HepG2 (cell line): ENCODE measurements around the gene GABBR2. TPM values are rescaled to one million over a fixed set of nuclear protein-coding genes. Genes with fewer than 3 reads are reported as not detected.

Experiments
- ATAC-seq: fragments of 200-7000 bp; cut with Tn5 transposase; 3 replicates; pipeline ENCODE4 v1.9.1; 2020; ENCODE audit warnings: mild to moderate bottlenecking, moderate library complexity
- BruUV-seq: library from RNA; stranded (reverse); fragments of 400-500 nt; replicated peaks from 2 replicates; lab custom pipeline; 2021; lab: Mats Ljungman, UMichigan
- CTCF ChIA-PET: fragments of 300-600 bp; formaldehyde crosslinking; extraction: SDS; loops from one replicate; lab custom pipeline; 2021; ENCODE audit warnings: low total read pairs, inconsistent platforms, low intra/inter-chr PET ratio; lab: Yijun Ruan, JAX
- POLR2A ChIA-PET: fragments of 350-600 bp; sonication (Branson Sonifier 250); formaldehyde crosslinking; loops from one replicate; lab custom pipeline; 2020; ENCODE audit warnings: antibody characterized with exemption, inconsistent platforms; lab: Yijun Ruan, JAX
- DNase-seq: peaks from one replicate; pipeline ENCODE4 v3.0.0-alpha.2; 2015; ENCODE audit warnings: low spot score
- FAIRE-seq: peaks from 3 replicates; lab custom pipeline; 2011; peaks lifted over from hg19 to GRCh38; lab: Jason Lieb, UNC
- H2AFZ ChIP-seq: one replicate; pipeline ENCODE4 v1.6.1; 2011; ENCODE audit warnings: low read length, inconsistent platforms
- H3K27ac ChIP-seq: fragments of 300-600 bp; 3 replicates; pipeline ENCODE4 v1.8.0; 2011; ENCODE audit warnings: mixed run types, mild to moderate bottlenecking, mixed read lengths, low read length, inconsistent platforms; ENCODE audit not compliant: insufficient read depth; ENCODE audit errors: extremely low read length
- H3K27me3 ChIP-seq, 2 experiments: fragments of 200-600 bp in 1 of 2; 2 replicates in 1 of 2; 3 replicates in 1 of 2; pipeline versions ENCODE4 v1.6.0 to v1.8.0; 2011; ENCODE audit warnings: low read length in 2 of 2, mild to moderate bottlenecking in 2 of 2, moderate library complexity in 2 of 2, inconsistent platforms in 1 of 2; ENCODE audit not compliant: insufficient read depth in 2 of 2, control insufficient read depth in 1 of 2
- H3K36me3 ChIP-seq, 2 experiments: fragments of 200-600 bp in 1 of 2; replicated peaks in 1 of 2; 2 replicates in 1 of 2; 3 replicates in 1 of 2; pipeline versions ENCODE4 v1.5.1 to v1.8.0; 2011; ENCODE audit warnings: low read length in 2 of 2, inconsistent platforms in 1 of 2; ENCODE audit not compliant: insufficient read depth in 2 of 2, control insufficient read depth in 1 of 2
- H3K4me1 ChIP-seq: 2 replicates; pipeline ENCODE4 v1.5.1; 2012; ENCODE audit warnings: low read length, inconsistent platforms; ENCODE audit not compliant: insufficient read depth
- H3K4me2 ChIP-seq: 2 replicates; pipeline ENCODE4 v1.6.0; 2011; ENCODE audit warnings: low read depth, low read length, inconsistent platforms
- H3K4me3 ChIP-seq, 3 experiments: fragments of 200-600 bp in 1 of 3; sonication (generic), shearing (Covaris generic) in 1 of 3; replicated peaks in 1 of 3; 2 replicates each; pipeline ENCODE4 v1.5.1; 2011 to 2016; ENCODE audit warnings: low read length in 3 of 3, inconsistent platforms in 2 of 3, low read depth in 2 of 3, mild to moderate bottlenecking in 2 of 3, control low read depth in 1 of 3, mixed read lengths in 1 of 3; ENCODE audit not compliant: insufficient read depth in 1 of 3
- H3K79me2 ChIP-seq: one replicate; pipeline ENCODE4 v1.6.1; 2011; ENCODE audit warnings: low read length, inconsistent platforms; ENCODE audit not compliant: insufficient read depth
- H3K9ac ChIP-seq: 2 replicates; pipeline ENCODE4 v1.6.0; 2011; ENCODE audit warnings: mild to moderate bottlenecking, low read depth, low read length, inconsistent platforms; ENCODE audit not compliant: insufficient read depth
- H3K9me3 ChIP-seq: 2 replicates; pipeline ENCODE4 v1.5.1; 2012; ENCODE audit warnings: mild to moderate bottlenecking, low read length
- H4K20me1 ChIP-seq: 2 replicates; pipeline ENCODE4 v1.6.0; 2011; ENCODE audit warnings: inconsistent platforms, mild to moderate bottlenecking, low read length, moderate library complexity; ENCODE audit not compliant: insufficient read depth
- GTF2F1 ChIP-seq: fragments of 150-350 bp; IDR thresholded peaks from 2 replicates; pipeline ENCODE4 v1.6.1; 2014; ENCODE audit warnings: low read length
- NR3C1 ChIP-seq: sonication (generic); formaldehyde crosslinking; IDR thresholded peaks from 2 replicates; pipeline ENCODE4 v1.4.0; 2020; ENCODE audit warnings: missing genetic modification reagents
- PAF1 ChIP-seq: IDR thresholded peaks from 2 replicates; pipeline ENCODE4 v1.6.1; 2016; ENCODE audit warnings: missing genetic modification reagents, missing compliant biosample characterization
- TMF1 ChIP-seq: sonication (generic); formaldehyde crosslinking; IDR thresholded peaks from 2 replicates; pipeline ENCODE4 v1.8.1; 2022; ENCODE audit warnings: low read depth, missing genetic modification reagents
- TOPORS ChIP-seq: sonication (generic); formaldehyde crosslinking; IDR thresholded peaks from 2 replicates; pipeline ENCODE4 v1.8.0; 2023; ENCODE audit warnings: mild to moderate bottlenecking, missing genetic modification reagents
- ZFP36 ChIP-seq: fragments of 150-350 bp; IDR thresholded peaks from 2 replicates; pipeline ENCODE4 v1.6.1; 2018; ENCODE audit warnings: borderline replicate concordance, low read length, low read depth; ENCODE audit not compliant: partially characterized antibody
- ZNF326 ChIP-seq: sonication (generic); formaldehyde crosslinking; IDR thresholded peaks from 2 replicates; pipeline ENCODE4 v1.4.0; 2020; ENCODE audit warnings: missing genetic modification reagents, borderline replicate concordance
- ZNF598 ChIP-seq: sonication (generic); formaldehyde crosslinking; IDR thresholded peaks from 2 replicates; pipeline ENCODE4 v1.5.1; 2020; ENCODE audit warnings: mild to moderate bottlenecking, missing genetic modification reagents, borderline replicate concordance
- ZNF816 ChIP-seq: sonication (generic); formaldehyde crosslinking; IDR thresholded peaks from 2 replicates; pipeline ENCODE4 v1.8.0; 2022; ENCODE audit warnings: missing genetic modification reagents, mild to moderate bottlenecking, borderline replicate concordance
- ZNF883 ChIP-seq: sonication (generic); formaldehyde crosslinking; IDR thresholded peaks from 2 replicates; pipeline ENCODE4 v1.5.1; 2020; ENCODE audit warnings: mild to moderate bottlenecking, missing genetic modification reagents; ENCODE audit errors: not compliant biosample characterization
- ZSCAN31 ChIP-seq: sonication (generic); formaldehyde crosslinking; IDR thresholded peaks from 2 replicates; pipeline ENCODE4 v1.5.0; 2020; ENCODE audit warnings: low read depth, mild to moderate bottlenecking, missing genetic modification reagents
- WGBS: methylation state at CpG from one replicate; pipeline ENCODE4 v1.1.6; 2017; ENCODE audit warnings: low lambda C conversion rate; 5-methylcytosine and 5-hydroxymethylcytosine counted together
- in situ Hi-C: cut with HindIII; loops from 2 replicates; pipeline ENCODE4 v1.10.0; 2017; ENCODE audit warnings: low pct_unique_long_range_greater_than_20kb; ENCODE audit not compliant: extremely low pct_ligation_motif_present
- intact Hi-C: fragments of 100-400 bp; cut with micrococcal nuclease; formaldehyde crosslinking; loops from one replicate; pipeline ENCODE4 v1.10.0; 2022; ENCODE audit not compliant: unreplicated experiment
- polyA plus RNA-seq, 8 experiments: library from polyadenylated mRNA; depleted of rRNA in 3 of 8; stranded (reverse) in 7 of 8; unstranded in 1 of 8; fragments of >200 nt; fragmentation: Illumina TruSeq in 4 of 8; extraction: Trizol in 4 of 8; gene quantifications; 2 replicates each; pipeline versions ENCODE4 v1.2.1 to v1.2.3, GENCODE V29; 2011 to 2016; ENCODE audit warnings: low read depth in 4 of 8, missing spikeins in 1 of 8, mixed read lengths in 1 of 8; ENCODE audit not compliant: insufficient read depth in 1 of 8
- total RNA-seq, 5 experiments: library from RNA; depleted of rRNA; stranded (reverse); fragments of >200 nt; fragmentation: Illumina TruSeq; extraction: Trizol; gene quantifications; 2 replicates each; pipeline ENCODE4 v1.2.3, GENCODE V29; 2016; ENCODE audit warnings: low read depth in 1 of 5
- TF ChIP-seq, protein P1 (sequence below): sonication (generic); formaldehyde crosslinking; IDR thresholded peaks from 2 replicates; pipeline ENCODE4 v1.8.0; 2022; ENCODE audit warnings: missing genetic modification reagents, low read depth, mild to moderate bottlenecking, borderline replicate concordance
- TF ChIP-seq, protein P2 (sequence below): sonication (generic); formaldehyde crosslinking; IDR thresholded peaks from 2 replicates; pipeline ENCODE4 v1.4.0; 2020; ENCODE audit warnings: missing genetic modification reagents
- TF ChIP-seq, protein P3 (sequence below): sonication (generic); formaldehyde crosslinking; IDR thresholded peaks from 2 replicates; pipeline ENCODE4 v1.4.0; 2020; ENCODE audit warnings: missing genetic modification reagents, borderline replicate concordance
- TF ChIP-seq, protein P4 (sequence below): sonication (generic); formaldehyde crosslinking; IDR thresholded peaks from 2 replicates; pipeline ENCODE4 v1.9.0; 2021; ENCODE audit warnings: missing genetic modification reagents, borderline replicate concordance
- TF ChIP-seq, protein P5 (sequence below): sonication (generic); formaldehyde crosslinking; IDR thresholded peaks from 2 replicates; pipeline ENCODE4 v1.5.0; 2020; ENCODE audit warnings: missing genetic modification reagents

The GABBR2 gene
- total and polyA plus RNA-seq, 2 of the 13 experiments (the other 11 are each of a cell fraction or from before 2014, with no cell fraction given), result 0.02 TPM; not detected in 1

DNA sequence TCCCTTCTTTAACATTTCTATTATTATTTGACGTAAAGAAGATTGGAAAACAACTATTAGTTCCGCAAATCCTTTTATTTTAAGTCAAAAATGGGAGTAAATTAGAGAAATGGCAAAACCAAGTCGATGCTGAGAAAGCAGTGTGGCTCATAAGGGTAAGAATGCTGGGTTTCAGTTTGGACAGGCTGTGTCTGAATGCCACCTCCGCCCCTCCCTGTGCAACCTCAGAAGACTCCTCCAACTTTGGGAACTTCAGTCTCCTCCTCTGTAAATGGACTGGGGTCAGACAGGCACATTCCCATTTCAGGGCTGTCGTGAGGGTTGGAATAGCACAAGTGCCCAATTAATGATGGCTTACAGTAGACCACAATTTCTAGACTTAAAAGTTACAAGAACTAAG is 154.0 kb downstream of the GABBR2 start:
- ATAC-seq, result no peak
- Histone ChIP-seq H3K9ac (no peak overlapping the region), H3K36me3 (no peaks in the 10 kb centered on the region), H3K4me1 (no peaks in the 10 kb centered on the region), H3K9me3 (no peaks in the 10 kb centered on the region), H4K20me1 (no peaks in the 10 kb centered on the region), H3K4me2 (no peak overlapping the region), H2AFZ (no peak overlapping the region), H3K79me2 (no peaks in the 10 kb centered on the region), H3K4me3 (no peak overlapping the region), H3K27ac (no peak overlapping the region), H3K27me3 (peaks cover 0 to 5% of the 10 kb centered on the region in 2 experiments; a peak in 1 of 5 replicates)
- ChIA-PET CTCF (no interaction called here), POLR2A (no interaction called here)
- TF ChIP-seq ZFP36, result no peak
- no peak for TF ChIP-seq ZSCAN31
- TF ChIP-seq NR3C1 (CRISPR knock-in tag), result no peak
- TF ChIP-seq, protein P1, sequence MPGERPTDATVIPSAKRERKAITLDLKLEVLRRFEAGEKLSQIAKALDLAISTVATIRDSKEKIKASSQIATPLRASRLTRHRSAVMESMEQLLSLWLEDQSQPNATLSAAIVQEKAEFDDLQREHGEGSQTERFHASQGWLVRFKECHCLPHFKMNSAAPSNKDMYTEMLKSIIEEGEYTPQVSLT (CRISPR knock-in tag), result no peak
- no peak for TF ChIP-seq ZNF883 (CRISPR knock-in tag)
- TF ChIP-seq, protein P2, sequence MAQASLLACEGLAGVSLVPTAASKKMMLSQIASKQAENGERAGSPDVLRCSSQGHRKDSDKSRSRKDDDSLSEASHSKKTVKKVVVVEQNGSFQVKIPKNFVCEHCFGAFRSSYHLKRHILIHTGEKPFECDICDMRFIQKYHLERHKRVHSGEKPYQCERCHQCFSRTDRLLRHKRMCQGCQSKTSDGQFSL (CRISPR knock-in tag), result no peak
- TF ChIP-seq, protein P3, sequence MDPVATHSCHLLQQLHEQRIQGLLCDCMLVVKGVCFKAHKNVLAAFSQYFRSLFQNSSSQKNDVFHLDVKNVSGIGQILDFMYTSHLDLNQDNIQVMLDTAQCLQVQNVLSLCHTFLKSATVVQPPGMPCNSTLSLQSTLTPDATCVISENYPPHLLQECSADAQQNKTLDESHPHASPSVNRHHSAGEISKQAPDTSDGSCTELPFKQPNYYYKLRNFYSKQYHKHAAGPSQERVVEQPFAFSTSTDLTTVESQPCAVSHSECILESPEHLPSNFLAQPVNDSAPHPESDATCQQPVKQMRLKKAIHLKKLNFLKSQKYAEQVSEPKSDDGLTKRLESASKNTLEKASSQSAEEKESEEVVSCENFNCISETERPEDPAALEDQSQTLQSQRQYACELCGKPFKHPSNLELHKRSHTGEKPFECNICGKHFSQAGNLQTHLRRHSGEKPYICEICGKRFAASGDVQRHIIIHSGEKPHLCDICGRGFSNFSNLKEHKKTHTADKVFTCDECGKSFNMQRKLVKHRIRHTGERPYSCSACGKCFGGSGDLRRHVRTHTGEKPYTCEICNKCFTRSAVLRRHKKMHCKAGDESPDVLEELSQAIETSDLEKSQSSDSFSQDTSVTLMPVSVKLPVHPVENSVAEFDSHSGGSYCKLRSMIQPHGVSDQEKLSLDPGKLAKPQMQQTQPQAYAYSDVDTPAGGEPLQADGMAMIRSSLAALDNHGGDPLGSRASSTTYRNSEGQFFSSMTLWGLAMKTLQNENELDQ (CRISPR knock-in tag), result no peak
- TF ChIP-seq, protein P4, sequence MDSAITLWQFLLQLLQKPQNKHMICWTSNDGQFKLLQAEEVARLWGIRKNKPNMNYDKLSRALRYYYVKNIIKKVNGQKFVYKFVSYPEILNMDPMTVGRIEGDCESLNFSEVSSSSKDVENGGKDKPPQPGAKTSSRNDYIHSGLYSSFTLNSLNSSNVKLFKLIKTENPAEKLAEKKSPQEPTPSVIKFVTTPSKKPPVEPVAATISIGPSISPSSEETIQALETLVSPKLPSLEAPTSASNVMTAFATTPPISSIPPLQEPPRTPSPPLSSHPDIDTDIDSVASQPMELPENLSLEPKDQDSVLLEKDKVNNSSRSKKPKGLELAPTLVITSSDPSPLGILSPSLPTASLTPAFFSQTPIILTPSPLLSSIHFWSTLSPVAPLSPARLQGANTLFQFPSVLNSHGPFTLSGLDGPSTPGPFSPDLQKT (CRISPR knock-in tag), result no peak
- TF ChIP-seq TMF1 (CRISPR knock-in tag), result no peak
- no peak for TF ChIP-seq TOPORS (CRISPR knock-in tag)
- no peak for TF ChIP-seq PAF1 (CRISPR knock-in tag)
- TF ChIP-seq GTF2F1, result no peak
- TF ChIP-seq, protein P5, sequence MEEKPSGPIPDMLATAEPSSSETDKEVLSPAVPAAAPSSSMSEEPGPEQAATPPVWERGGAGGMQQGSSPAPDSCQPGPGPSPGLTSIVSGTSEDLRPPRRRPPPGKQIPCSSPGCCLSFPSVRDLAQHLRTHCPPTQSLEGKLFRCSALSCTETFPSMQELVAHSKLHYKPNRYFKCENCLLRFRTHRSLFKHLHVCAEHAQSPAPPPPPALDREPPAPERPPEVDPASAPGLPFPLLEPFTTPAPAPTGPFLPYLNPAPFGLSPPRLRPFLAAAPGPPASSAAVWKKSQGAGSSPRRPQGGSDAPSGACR, result no peak
- no peak for TF ChIP-seq ZNF326 (CRISPR knock-in tag)
- TF ChIP-seq ZNF598 (CRISPR knock-in tag), result no peak
- TF ChIP-seq ZNF816 (CRISPR knock-in tag), result no peak
- no TSS peak for BruUV-seq
- FAIRE-seq, result no peak
- DNase-seq, result no peak
- intact Hi-C loops (no loop called here), in situ Hi-C loops (no loop called here)
- under 1% methylated on average over 5 of the region's 5 CpGs for WGBS
